ENCODE measurements around the gene ZBTB1. TPM values are rescaled to one million over a fixed set of nuclear protein-coding genes. Genes with fewer than 3 reads are reported as not detected.

The ZBTB1 gene
- total and polyA plus RNA-seq, 11 donors = 9.0 to 29.5 (median 17.7) TPM

DNA sequence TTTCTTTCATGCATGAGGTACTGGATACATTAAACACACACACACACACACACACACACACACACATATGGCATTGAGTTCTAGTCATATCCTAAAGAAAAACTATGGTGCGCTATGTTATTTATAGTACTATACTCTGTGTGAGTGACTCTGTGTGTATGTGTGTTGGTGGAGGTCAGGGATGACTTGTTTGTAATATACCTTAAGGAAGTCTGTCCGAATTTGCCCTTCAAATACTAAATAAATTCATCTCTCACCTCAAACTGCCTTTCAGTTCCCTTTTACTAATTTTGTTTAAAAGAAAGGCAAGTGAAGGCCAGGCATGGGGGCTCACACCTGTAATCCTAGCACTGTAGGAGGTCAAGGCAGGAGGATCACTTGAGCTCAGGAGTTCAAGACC, 41.4 kb upstream of the ZBTB1 start:
- Histone ChIP-seq H3K27me3 (peaks cover 0 to 4% (median 0%) of the 10 kb centered on the region in 9 donors), H3K27ac (no peak overlapping the region), H3K4me3 (no peak overlapping the region), H3K4me1 (peaks cover 0 to 18% (median 6%) of the 10 kb centered on the region in 12 donors), H3K9me3 (no peaks in the 10 kb centered on the region), H3K36me3 (peaks cover 0 to 17% (median 0%) of the 10 kb centered on the region in 9 donors)
- ATAC-seq = no peak
- 92 to 98% (median 95%) methylated on average over 2 of the region's 2 CpGs for WGBS, 4 donors
- intact Hi-C loops (cut with DNase I) = no loop called here
- DNase-seq = no peak
- TF ChIP-seq, protein P1, sequence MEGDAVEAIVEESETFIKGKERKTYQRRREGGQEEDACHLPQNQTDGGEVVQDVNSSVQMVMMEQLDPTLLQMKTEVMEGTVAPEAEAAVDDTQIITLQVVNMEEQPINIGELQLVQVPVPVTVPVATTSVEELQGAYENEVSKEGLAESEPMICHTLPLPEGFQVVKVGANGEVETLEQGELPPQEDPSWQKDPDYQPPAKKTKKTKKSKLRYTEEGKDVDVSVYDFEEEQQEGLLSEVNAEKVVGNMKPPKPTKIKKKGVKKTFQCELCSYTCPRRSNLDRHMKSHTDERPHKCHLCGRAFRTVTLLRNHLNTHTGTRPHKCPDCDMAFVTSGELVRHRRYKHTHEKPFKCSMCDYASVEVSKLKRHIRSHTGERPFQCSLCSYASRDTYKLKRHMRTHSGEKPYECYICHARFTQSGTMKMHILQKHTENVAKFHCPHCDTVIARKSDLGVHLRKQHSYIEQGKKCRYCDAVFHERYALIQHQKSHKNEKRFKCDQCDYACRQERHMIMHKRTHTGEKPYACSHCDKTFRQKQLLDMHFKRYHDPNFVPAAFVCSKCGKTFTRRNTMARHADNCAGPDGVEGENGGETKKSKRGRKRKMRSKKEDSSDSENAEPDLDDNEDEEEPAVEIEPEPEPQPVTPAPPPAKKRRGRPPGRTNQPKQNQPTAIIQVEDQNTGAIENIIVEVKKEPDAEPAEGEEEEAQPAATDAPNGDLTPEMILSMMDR (IDR thresholded peaks at IDR 0.05) = no peak

DNA sequence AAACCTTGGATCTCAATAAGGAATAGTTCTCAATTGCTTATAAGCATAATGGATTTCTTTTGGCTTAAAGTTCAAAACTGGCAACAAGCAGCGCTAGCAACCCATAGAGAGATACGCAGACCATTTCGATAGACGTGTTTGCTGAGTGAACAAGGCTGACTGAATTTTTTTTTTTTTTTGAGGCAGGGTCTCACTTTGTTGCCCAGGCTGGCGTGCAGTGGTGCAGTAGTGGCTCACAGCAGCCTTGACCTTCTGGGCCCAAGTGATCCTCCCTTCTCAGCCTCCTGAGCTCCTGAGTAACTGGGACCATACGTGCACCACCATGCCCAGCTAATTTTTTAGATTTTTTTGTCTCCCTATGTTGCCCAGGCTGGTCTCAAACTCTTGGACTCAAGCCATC, 40.7 kb upstream of the ZBTB1 start:
- intact Hi-C loops (cut with DNase I) = no loop called here
- WGBS, 4 donors = 93 to 96% (median 95%) methylated on average over 6 of the region's 6 CpGs
- Histone ChIP-seq H3K4me3 (no peak overlapping the region), H3K36me3 (peaks cover 0 to 12% (median 0%) of the 10 kb centered on the region in 9 donors), H3K27ac (no peak overlapping the region), H3K4me1 (peaks cover 0 to 18% (median 6%) of the 10 kb centered on the region in 12 donors), H3K9me3 (no peaks in the 10 kb centered on the region), H3K27me3 (peaks cover 0 to 4% (median 0%) of the 10 kb centered on the region in 9 donors)
- TF ChIP-seq POLR2A (IDR thresholded peaks at IDR 0.05) = no peak
- TF ChIP-seq, protein P1 (IDR thresholded peaks at IDR 0.05) = no peak
- DNase-seq (no peak), ATAC-seq (no peak)

DNA sequence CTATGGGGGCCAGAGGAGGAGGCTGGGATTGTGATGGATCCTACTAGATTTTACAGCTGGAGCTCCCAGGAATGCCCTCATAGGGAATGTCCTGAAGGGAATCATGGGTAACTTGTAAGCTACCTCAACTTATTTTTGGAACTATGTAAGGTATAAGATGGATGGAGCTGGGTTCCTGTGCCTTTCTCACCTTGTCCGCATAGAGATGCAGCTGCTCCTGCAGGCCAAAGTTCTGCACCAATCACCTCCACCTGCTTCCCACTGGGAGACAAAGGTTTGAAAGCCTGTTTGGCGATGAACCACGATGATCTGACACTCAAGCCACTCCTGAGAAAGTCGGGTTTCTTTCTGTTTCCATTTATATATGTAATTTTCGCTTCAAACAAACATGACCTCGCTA, 39.9 kb upstream of the ZBTB1 start:
- DNase-seq (no peak), ATAC-seq (no peak)
- peaks cover 0 to 4% (median 0%) of the 10 kb centered on the region in 9 donors for H3K27me3 ChIP-seq
- intact Hi-C loops (cut with DNase I) = no loop called here
- H3K36me3 ChIP-seq = peaks cover 0 to 11% (median 0%) of the 10 kb centered on the region in 9 donors
- peak overlapping the region in 11 of 12 donors; percentile 64 to 94 (median 73) for H3K4me3 ChIP-seq
- H3K4me1 ChIP-seq = peaks cover 0 to 18% (median 6%) of the 10 kb centered on the region in 12 donors
- H3K9me3 ChIP-seq = no peaks in the 10 kb centered on the region
- WGBS, 4 donors = 26 to 36% (median 28%) methylated on average over 6 of the region's 6 CpGs
- peak overlapping the region in 1 of 12 donors; percentile 43 for H3K27ac ChIP-seq
- TF ChIP-seq, protein P1 (IDR thresholded peaks at IDR 0.05) = no peak
- no peak for TF ChIP-seq POLR2A (IDR thresholded peaks at IDR 0.05)

DNA sequence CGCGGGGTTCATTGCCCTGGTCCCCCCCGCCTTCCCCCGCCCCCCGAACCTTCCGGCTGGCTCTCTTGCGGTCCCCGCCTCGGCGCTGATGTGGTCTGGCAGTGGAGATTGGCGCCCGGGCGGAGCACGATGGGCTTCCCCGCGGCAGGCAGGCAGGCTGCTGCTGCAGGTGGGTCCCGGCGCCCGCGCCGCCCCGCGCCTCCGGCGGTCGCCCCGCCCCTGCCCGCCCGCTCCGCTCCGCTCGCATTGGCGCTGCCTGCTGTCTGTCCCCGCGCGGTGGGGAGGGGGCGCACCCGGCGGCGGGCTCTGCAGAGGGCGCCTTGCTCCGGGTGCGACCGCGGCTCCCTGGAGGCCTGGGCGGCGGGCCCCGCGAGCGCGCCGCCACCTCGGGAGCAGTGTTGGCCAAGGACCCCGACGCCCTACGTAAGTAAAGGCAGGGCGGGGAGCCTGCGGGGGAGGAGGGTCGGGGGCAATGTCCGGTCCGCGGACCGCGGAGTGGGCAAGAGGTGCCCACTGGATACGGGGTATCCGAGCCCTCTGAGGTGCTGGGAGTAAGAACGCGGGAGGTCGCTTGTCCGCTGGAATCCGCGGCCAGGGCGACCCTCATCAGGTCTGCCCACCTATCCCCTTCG, 39.3 kb upstream of the ZBTB1 start, which contains the start of gene AKAP5:
Gene AKAP5, plus strand, starts transcription at position 309 of the 632 bp plus-strand sequence. CDS start 2,896 bp downstream, outside the sequence.
- Histone ChIP-seq H3K27me3 (peaks cover 0 to 4% (median 0%) of the 10 kb centered on the region in 9 donors), H3K4me3 (peak within 1 kb of the TSS; percentile 64 to 94 (median 73)), H3K36me3 (peaks cover 0 to 9% (median 0%) of the 10 kb centered on the region in 9 donors), H3K4me1 (peaks cover 0 to 18% (median 6%) of the 10 kb centered on the region in 12 donors), H3K27ac (peak within 1 kb of the TSS in 10 of 12 donors; percentile 0 to 72 (median 24)), H3K9me3 (no peaks in the 10 kb centered on the region)
- WGBS, 4 donors = 0 to 2% (median 1%) methylated on average over 11 to 74 of the region's 74 CpGs
- DNase-seq (peak; percentile 43 to 74 (median 49)), ATAC-seq (peak; percentile 53 to 94 (median 91))
- intact Hi-C loops (cut with DNase I) = no loop called here
- TF ChIP-seq POLR2A (IDR thresholded peaks at IDR 0.05) = no peak
- TF ChIP-seq, protein P1 (IDR thresholded peaks at IDR 0.05) = no peak

Measured in heart left ventricle (tissue), 16 donors.